Measurements from ENCODE around the gene OTULINL.

Gene OTULINL

GRCh38 chr5:14600846-14601245 lies 19.3 kb downstream of the OTULINL start:
- no peak for DNase-seq
- no peak for ATAC-seq

- no peak for ATAC-seq
Measured at GRCh38 chr5:14603141-14603540, 21.5 kb downstream of the OTULINL start.

GRCh38 chr5:14607104-14607503 lies 25.5 kb downstream of the OTULINL start:
- DNase-seq (no peak), ATAC-seq (no peak)

More at GRCh38 chr5:14603141-14603540, 21.5 kb downstream of the OTULINL start:
- DNase-seq = no peak

- DNase-seq (no peak), ATAC-seq (no peak)
Measured at GRCh38 chr5:14608169-14608568, 26.6 kb downstream of the OTULINL start.

GRCh38 chr5:14611737-14612136 lies 30.1 kb downstream of the OTULINL start:
- DNase-seq (no peak), ATAC-seq (no peak)

- ATAC-seq = no peak
Measured at GRCh38 chr5:14614490-14614889, 32.9 kb downstream of the OTULINL start.

GRCh38 chr5:14615365-14615764 lies 33.8 kb downstream of the OTULINL start:
- ATAC-seq (no peak), DNase-seq (no peak)

More at GRCh38 chr5:14614490-14614889, 32.9 kb downstream of the OTULINL start:
- DNase-seq = no peak

- no peak for DNase-seq
- ATAC-seq = no peak
Measured at GRCh38 chr5:14617441-14617840, 35.8 kb downstream of the OTULINL start.

- ATAC-seq (no peak), DNase-seq (no peak)
Measured at GRCh38 chr5:14627270-14627669, 45.7 kb downstream of the OTULINL start.

GRCh38 chr5:14628346-14628745 lies 46.8 kb downstream of the OTULINL start:
- DNase-seq = peak; percentile 62
- ATAC-seq = no peak

- DNase-seq (no peak), ATAC-seq (no peak)
Measured at GRCh38 chr5:14630671-14631070, 49.1 kb downstream of the OTULINL start.

- ATAC-seq (no peak), DNase-seq (no peak)
Measured at GRCh38 chr5:14635656-14636055, 54.1 kb downstream of the OTULINL start.

GRCh38 chr5:14640765-14641164 lies 59.2 kb downstream of the OTULINL start:
- no peak for ATAC-seq
- DNase-seq = no peak

- ATAC-seq = no peak
- DNase-seq = no peak
Measured at GRCh38 chr5:14644623-14645237, 63.1 kb downstream of the OTULINL start.

- no peak for DNase-seq
- no peak for ATAC-seq
Measured at GRCh38 chr5:14650052-14650451, 68.5 kb downstream of the OTULINL start.

GRCh38 chr5:14655146-14655741 lies 73.7 kb downstream of the OTULINL start:
- DNase-seq (no peak), ATAC-seq (no peak)

- ATAC-seq (no peak), DNase-seq (no peak)
Measured at GRCh38 chr5:14656898-14657297, 75.3 kb downstream of the OTULINL start.

GRCh38 chr5:14659821-14660607 lies 78.4 kb downstream of the OTULINL start:
- DNase-seq = no peak
- no peak for ATAC-seq

- DNase-seq (no peak), ATAC-seq (no peak)
Measured at GRCh38 chr5:14660833-14661232, 79.2 kb downstream of the OTULINL start.

Data from stimulated activated naive CD8-positive, alpha-beta T cell treated with anti-CD3 and anti-CD28 coated beads, Interleukin-15, Interleukin-2, amounts not matched to agents 100 U/mL and 50 U/mL, for 24 hours (primary cell).